Measurements from ENCODE around the gene ACAT2. TPM values are rescaled to one million over a fixed set of nuclear protein-coding genes. Genes with fewer than 3 reads are reported as not detected.
A peak's percentile ranks its signal among the peaks of the same experiment; 100 is the strongest.

The ACAT2 gene
- polyA plus RNA-seq, 1 donor = 22.8 TPM

DNA sequence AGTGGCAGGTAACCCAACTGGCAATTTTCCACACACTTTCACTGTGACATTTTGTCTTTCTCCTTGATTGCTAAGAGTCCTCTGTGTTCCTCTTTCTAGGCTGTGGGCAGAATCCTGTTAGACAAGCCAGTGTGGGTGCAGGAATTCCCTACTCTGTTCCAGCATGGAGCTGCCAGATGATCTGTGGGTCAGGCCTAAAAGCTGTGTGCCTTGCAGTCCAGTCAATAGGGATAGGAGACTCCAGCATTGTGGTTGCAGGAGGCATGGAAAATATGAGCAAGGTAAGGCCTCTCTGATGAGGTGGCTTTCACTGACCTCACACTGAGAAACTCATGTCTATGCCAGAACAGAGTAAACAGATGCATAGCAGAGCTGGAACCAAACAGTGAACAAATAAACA lies 5.1 kb downstream of the ACAT2 start:
- no peaks in the 10 kb centered on the region for H3K27me3 ChIP-seq (ENCODE audit: control insufficient read depth, insufficient read depth, low read length)

GRCh38 chr6:159769470-159769869 lies 7.6 kb downstream of the ACAT2 start:
- no peak overlapping the region for H3K4me3 ChIP-seq (ENCODE audit: low read length)
- no peaks in the 10 kb centered on the region for H3K9me3 ChIP-seq (ENCODE audit: control insufficient read depth, low read depth, low read length)
- no peak for DNase-seq
- no peaks in the 10 kb centered on the region for H3K4me1 ChIP-seq (ENCODE audit: control insufficient read depth, insufficient read depth, low read length)
- no peak overlapping the region for H3K27ac ChIP-seq (ENCODE audit: low read length)
- H3K27me3 ChIP-seq (ENCODE audit: control insufficient read depth, insufficient read depth, low read length) = no peaks in the 10 kb centered on the region
- peaks cover 45% of the 10 kb centered on the region for H3K36me3 ChIP-seq (ENCODE audit: control insufficient read depth, insufficient read depth, low read length)

More for the DNA sequence above, 5.1 kb downstream of the ACAT2 start:
- H3K4me3 ChIP-seq (ENCODE audit: low read length) = no peak overlapping the region
- no peak for DNase-seq
- peaks cover 8% of the 10 kb centered on the region for H3K4me1 ChIP-seq (ENCODE audit: control insufficient read depth, insufficient read depth, low read length)
- H3K36me3 ChIP-seq (ENCODE audit: control insufficient read depth, insufficient read depth, low read length) = peaks cover 51% of the 10 kb centered on the region
- no peaks in the 10 kb centered on the region for H3K9me3 ChIP-seq (ENCODE audit: control insufficient read depth, low read depth, low read length)
- no peak overlapping the region for H3K27ac ChIP-seq (ENCODE audit: low read length)

DNA sequence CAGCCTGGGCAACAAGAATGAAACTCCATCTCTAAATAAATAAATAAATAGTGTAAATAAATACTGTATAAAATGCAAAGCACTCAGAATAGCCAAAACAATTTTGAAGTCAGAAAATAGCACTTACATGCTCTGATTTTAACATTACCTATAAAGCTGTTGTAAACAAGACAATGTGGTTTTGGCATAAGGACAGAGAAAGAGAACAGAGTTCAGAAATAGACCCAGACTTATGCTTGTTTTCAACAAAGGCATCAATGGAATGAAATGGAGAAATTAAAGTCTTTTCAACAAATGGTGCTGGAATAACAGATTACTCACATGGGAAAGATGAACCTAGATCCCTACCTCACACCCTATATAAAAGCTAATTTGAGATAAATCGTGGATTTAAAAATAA lies 10.4 kb downstream of the ACAT2 start:
- no peak for DNase-seq
- Histone ChIP-seq H3K4me1 (ENCODE audit: control insufficient read depth, insufficient read depth, low read length) (peaks cover 6% of the 10 kb centered on the region), H3K27me3 (ENCODE audit: control insufficient read depth, insufficient read depth, low read length) (no peaks in the 10 kb centered on the region), H3K36me3 (ENCODE audit: control insufficient read depth, insufficient read depth, low read length) (peaks cover 54% of the 10 kb centered on the region), H3K27ac (ENCODE audit: low read length) (no peak overlapping the region), H3K9me3 (ENCODE audit: control insufficient read depth, low read depth, low read length) (no peaks in the 10 kb centered on the region), H3K4me3 (ENCODE audit: low read length) (no peak overlapping the region)
- 0% methylated on average over 1 of the region's 1 CpG for WGBS (ENCODE audit: insufficient coverage, low lambda C conversion rate)

DNA sequence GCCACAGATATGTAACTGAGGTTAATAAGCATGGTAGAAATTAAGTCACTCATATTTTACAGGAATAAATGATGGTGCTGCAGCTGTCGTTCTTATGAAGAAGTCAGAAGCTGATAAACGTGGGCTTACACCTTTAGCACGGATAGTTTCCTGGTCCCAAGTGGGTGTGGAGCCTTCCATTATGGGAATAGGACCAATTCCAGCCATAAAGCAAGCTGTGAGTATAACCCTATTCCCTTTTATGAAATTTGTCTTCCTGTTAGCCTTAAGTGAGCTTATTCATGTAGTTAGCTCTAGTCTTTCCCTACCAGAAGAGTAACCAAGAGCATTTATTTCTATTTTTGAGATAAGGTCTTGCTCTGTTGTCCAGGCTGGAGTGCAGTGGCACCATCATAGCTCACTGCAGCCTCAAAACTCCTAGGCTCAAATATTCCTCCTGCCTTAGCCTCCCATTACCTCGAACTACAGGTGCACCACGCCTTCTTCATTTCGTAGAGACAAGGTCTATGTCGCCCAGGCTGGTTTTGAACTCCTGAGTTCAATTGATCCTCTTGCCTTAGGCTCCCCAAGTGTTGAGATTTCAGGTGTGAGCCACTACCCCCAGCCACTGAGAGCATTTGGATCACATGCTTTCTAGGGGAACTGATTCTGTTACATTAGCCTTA lies 15.5 kb downstream of the ACAT2 start:
- no peak overlapping the region for H3K4me3 ChIP-seq (ENCODE audit: low read length)
- 51% methylated on average over 2 of the region's 7 CpGs for WGBS (ENCODE audit: insufficient coverage, low lambda C conversion rate)
- DNase-seq = peak in 1 of 2 donors; percentile 62
- H3K27ac ChIP-seq (ENCODE audit: low read length) = peak overlapping the region; percentile 46
- H3K36me3 ChIP-seq (ENCODE audit: control insufficient read depth, insufficient read depth, low read length) = peaks cover 72% of the 10 kb centered on the region
- H3K27me3 ChIP-seq (ENCODE audit: control insufficient read depth, insufficient read depth, low read length) = no peaks in the 10 kb centered on the region
- H3K9me3 ChIP-seq (ENCODE audit: control insufficient read depth, low read depth, low read length) = no peaks in the 10 kb centered on the region
- H3K4me1 ChIP-seq (ENCODE audit: control insufficient read depth, insufficient read depth, low read length) = peaks cover 20% of the 10 kb centered on the region

GRCh38 chr6:159778131-159778530 lies 16.3 kb downstream of the ACAT2 start:
- Histone ChIP-seq H3K4me3 (ENCODE audit: low read length) (no peak overlapping the region), H3K27ac (ENCODE audit: low read length) (peak overlapping the region; percentile 46), H3K36me3 (ENCODE audit: control insufficient read depth, insufficient read depth, low read length) (peaks cover 77% of the 10 kb centered on the region), H3K4me1 (ENCODE audit: control insufficient read depth, insufficient read depth, low read length) (peaks cover 20% of the 10 kb centered on the region), H3K9me3 (ENCODE audit: control insufficient read depth, low read depth, low read length) (no peaks in the 10 kb centered on the region), H3K27me3 (ENCODE audit: control insufficient read depth, insufficient read depth, low read length) (no peaks in the 10 kb centered on the region)
- DNase-seq = no peak
- no CpG with 5 or more reads among the region's 1 CpG for WGBS (ENCODE audit: insufficient coverage, low lambda C conversion rate)

DNA sequence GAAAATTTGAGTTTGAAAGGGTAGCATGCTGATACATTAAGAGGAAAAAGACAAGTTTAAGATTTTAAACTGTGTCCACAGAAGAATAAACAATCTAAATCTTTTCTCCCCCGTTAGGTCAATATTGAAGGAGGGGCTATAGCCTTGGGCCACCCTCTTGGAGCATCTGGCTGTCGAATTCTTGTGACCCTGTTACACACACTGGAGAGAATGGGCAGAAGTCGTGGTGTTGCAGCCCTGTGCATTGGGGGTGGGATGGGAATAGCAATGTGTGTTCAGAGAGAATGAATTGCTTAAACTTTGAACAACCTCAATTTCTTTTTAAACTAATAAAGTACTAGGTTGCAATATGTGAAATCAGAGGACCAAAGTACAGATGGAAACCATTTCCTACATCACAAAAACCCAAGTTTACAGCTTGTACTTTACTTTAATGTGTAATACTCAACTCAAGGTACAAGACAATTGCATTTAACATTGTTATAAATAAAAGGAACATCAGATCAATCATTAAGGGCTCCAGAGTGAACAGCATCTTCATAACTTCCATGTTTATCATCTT lies 16.8 kb downstream of the ACAT2 start:
- Histone ChIP-seq H3K27ac (ENCODE audit: low read length) (peak overlapping the region; percentile 44), H3K27me3 (ENCODE audit: control insufficient read depth, insufficient read depth, low read length) (no peaks in the 10 kb centered on the region), H3K4me3 (ENCODE audit: low read length) (no peak overlapping the region), H3K4me1 (ENCODE audit: control insufficient read depth, insufficient read depth, low read length) (peaks cover 20% of the 10 kb centered on the region), H3K9me3 (ENCODE audit: control insufficient read depth, low read depth, low read length) (no peaks in the 10 kb centered on the region), H3K36me3 (ENCODE audit: control insufficient read depth, insufficient read depth, low read length) (peaks cover 80% of the 10 kb centered on the region)
- DNase-seq = peak in 1 of 2 donors; percentile 62
- no CpG with 5 or more reads among the region's 3 CpGs for WGBS (ENCODE audit: insufficient coverage, low lambda C conversion rate)

GRCh38 chr6:159788276-159788675 lies 26.4 kb downstream of the ACAT2 start:
- WGBS (ENCODE audit: insufficient coverage, low lambda C conversion rate) = no CpG with 5 or more reads among the region's 15 CpGs
- Histone ChIP-seq H3K4me3 (ENCODE audit: low read length) (peak overlapping the region; percentile 95), H3K9me3 (ENCODE audit: control insufficient read depth, low read depth, low read length) (peaks cover 4% of the 10 kb centered on the region), H3K27me3 (ENCODE audit: control insufficient read depth, insufficient read depth, low read length) (no peaks in the 10 kb centered on the region), H3K36me3 (ENCODE audit: control insufficient read depth, insufficient read depth, low read length) (peaks cover 44% of the 10 kb centered on the region), H3K27ac (ENCODE audit: low read length) (peak overlapping the region; percentile 99), H3K4me1 (ENCODE audit: control insufficient read depth, insufficient read depth, low read length) (peaks cover 21% of the 10 kb centered on the region)
- DNase-seq = peak in 1 of 2 donors; percentile 7

GRCh38 chr6:159788753-159789376 lies 27.0 kb downstream of the ACAT2 start:
- peak; percentile 41 to 71 for DNase-seq
- Histone ChIP-seq H3K9me3 (ENCODE audit: control insufficient read depth, low read depth, low read length) (peaks cover 4% of the 10 kb centered on the region), H3K27ac (ENCODE audit: low read length) (peak overlapping the region; percentile 99), H3K4me1 (ENCODE audit: control insufficient read depth, insufficient read depth, low read length) (peaks cover 21% of the 10 kb centered on the region), H3K36me3 (ENCODE audit: control insufficient read depth, insufficient read depth, low read length) (peaks cover 41% of the 10 kb centered on the region), H3K27me3 (ENCODE audit: control insufficient read depth, insufficient read depth, low read length) (no peaks in the 10 kb centered on the region), H3K4me3 (ENCODE audit: low read length) (peak overlapping the region; percentile 95)
- WGBS (ENCODE audit: insufficient coverage, low lambda C conversion rate) = no CpG with 5 or more reads among the region's 60 CpGs

DNA sequence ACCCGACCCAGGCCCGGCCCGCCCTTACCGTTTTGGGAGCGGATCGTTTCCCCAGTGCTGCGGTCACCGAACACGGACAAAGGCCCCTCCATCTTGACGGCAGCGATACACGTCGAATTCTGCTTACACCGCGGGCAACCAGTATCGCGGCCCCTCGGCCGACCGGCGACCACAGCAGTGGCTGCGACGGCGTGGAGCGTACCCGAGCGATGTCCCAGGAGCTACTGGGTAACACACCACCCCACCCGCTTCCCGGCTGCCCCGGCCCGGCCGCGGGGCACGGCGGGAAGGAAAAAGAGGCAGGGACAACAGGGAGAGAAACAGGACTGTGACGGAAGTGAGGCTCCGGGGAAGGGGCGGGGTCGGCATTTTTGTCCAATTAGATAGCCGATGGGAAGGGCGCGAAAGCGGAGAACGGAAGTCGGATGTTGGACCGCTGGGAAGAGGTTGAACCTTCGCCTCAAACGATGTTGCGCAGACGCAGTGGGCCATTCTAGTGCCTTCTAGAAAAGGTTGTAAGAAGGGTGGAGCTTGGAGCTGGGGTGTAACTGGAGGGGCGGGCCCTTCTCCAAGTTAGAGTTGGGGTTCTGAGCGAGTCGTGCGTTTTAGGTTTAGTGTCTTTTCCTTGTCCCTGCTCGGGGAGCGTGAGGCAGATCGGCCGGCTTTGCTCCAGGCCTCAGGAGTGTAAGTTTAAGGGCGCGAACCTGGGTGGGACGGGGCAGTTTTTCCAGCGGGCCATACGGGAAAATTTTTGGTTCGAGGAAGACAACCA lies 27.7 kb downstream of the ACAT2 start, which contains the start of gene TCP1:
Gene TCP1, minus strand, starts transcription at position 226 of the 772 bp plus-strand sequence. Its CDS starts 134 bp downstream, at position 92.
- peak within 1 kb of the TSS; percentile 95 for H3K4me3 ChIP-seq (ENCODE audit: low read length)
- H3K4me1 ChIP-seq (ENCODE audit: control insufficient read depth, insufficient read depth, low read length) = peaks cover 24% of the 10 kb centered on the region
- H3K36me3 ChIP-seq (ENCODE audit: control insufficient read depth, insufficient read depth, low read length) = peaks cover 39% of the 10 kb centered on the region
- no CpG with 5 or more reads among the region's 64 CpGs for WGBS (ENCODE audit: insufficient coverage, low lambda C conversion rate)
- no peaks in the 10 kb centered on the region for H3K27me3 ChIP-seq (ENCODE audit: control insufficient read depth, insufficient read depth, low read length)
- H3K27ac ChIP-seq (ENCODE audit: low read length) = peak within 1 kb of the TSS; percentile 99
- peak; percentile 100 for DNase-seq
- peaks cover 4% of the 10 kb centered on the region for H3K9me3 ChIP-seq (ENCODE audit: control insufficient read depth, low read depth, low read length)
